Measurements from ENCODE around the gene GABARAP. TPM values are rescaled to one million over a fixed set of nuclear protein-coding genes. Genes with fewer than 3 reads are reported as not detected.

The GABARAP gene
- polyA plus RNA-seq, 1 donor from 2014 or later: 384 TPM

DNA sequence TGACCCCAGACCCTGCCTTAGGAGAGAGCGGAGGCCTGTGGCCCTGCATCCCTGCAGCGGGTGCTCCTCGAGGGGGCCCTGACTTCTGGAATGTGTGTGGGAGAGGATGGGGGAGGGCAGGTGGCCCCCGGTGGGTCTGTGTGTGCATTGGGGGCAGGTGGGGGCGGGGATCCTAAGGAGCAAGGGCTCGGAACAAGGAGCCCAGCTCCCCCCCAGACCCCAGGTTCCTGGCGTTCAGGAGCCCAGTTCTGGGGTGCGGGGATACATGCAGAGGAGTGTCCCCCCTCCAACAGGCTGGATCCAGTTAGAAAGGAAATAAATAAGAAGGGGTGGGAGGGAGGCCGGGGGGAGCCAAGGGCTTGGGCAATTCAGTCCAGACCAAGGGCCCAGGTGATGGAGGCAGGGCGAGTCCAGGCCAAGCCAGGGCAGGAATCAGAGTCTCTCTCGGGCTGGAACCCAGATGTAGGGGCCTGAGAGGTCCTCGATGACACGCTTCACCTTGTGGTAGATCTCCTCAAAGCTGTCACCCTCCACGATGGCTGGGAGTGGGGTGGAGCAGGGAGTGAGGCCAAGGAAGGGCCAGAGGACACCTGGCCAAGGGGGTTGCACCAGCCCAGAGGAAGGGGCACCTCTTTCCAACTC, 51.9 kb downstream of the GABARAP start:
- no peak overlapping the region for H3K9ac ChIP-seq (ENCODE audit: low read length)
- no peak overlapping the region for H3K27ac ChIP-seq (ENCODE audit: low read length)
- H3K79me2 ChIP-seq (replicated peaks; ENCODE audit: insufficient read depth, low read length): no peaks in the 10 kb centered on the region
- no peak for TF ChIP-seq MXI1 (conservative IDR thresholded peaks at IDR 0.05; ENCODE audit: poor library complexity, severe bottlenecking)
- no peak for TF ChIP-seq EZH2 (IDR thresholded peaks at IDR 0.05; ENCODE audit: borderline replicate concordance, insufficient read depth, low read length, poor library complexity, severe bottlenecking)
- TF ChIP-seq, protein P1, sequence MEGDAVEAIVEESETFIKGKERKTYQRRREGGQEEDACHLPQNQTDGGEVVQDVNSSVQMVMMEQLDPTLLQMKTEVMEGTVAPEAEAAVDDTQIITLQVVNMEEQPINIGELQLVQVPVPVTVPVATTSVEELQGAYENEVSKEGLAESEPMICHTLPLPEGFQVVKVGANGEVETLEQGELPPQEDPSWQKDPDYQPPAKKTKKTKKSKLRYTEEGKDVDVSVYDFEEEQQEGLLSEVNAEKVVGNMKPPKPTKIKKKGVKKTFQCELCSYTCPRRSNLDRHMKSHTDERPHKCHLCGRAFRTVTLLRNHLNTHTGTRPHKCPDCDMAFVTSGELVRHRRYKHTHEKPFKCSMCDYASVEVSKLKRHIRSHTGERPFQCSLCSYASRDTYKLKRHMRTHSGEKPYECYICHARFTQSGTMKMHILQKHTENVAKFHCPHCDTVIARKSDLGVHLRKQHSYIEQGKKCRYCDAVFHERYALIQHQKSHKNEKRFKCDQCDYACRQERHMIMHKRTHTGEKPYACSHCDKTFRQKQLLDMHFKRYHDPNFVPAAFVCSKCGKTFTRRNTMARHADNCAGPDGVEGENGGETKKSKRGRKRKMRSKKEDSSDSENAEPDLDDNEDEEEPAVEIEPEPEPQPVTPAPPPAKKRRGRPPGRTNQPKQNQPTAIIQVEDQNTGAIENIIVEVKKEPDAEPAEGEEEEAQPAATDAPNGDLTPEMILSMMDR (IDR thresholded peaks at IDR 0.05; ENCODE audit: poor library complexity, severe bottlenecking): no peak
- TF ChIP-seq EP300 (conservative IDR thresholded peaks at IDR 0.05; ENCODE audit: poor library complexity, severe bottlenecking): no peak
- no peak for TF ChIP-seq TAF1 (IDR thresholded peaks at IDR 0.05; ENCODE audit: low read depth)
- no peak for TF ChIP-seq RAD21 (conservative IDR thresholded peaks at IDR 0.05)
- TF ChIP-seq, protein P2, sequence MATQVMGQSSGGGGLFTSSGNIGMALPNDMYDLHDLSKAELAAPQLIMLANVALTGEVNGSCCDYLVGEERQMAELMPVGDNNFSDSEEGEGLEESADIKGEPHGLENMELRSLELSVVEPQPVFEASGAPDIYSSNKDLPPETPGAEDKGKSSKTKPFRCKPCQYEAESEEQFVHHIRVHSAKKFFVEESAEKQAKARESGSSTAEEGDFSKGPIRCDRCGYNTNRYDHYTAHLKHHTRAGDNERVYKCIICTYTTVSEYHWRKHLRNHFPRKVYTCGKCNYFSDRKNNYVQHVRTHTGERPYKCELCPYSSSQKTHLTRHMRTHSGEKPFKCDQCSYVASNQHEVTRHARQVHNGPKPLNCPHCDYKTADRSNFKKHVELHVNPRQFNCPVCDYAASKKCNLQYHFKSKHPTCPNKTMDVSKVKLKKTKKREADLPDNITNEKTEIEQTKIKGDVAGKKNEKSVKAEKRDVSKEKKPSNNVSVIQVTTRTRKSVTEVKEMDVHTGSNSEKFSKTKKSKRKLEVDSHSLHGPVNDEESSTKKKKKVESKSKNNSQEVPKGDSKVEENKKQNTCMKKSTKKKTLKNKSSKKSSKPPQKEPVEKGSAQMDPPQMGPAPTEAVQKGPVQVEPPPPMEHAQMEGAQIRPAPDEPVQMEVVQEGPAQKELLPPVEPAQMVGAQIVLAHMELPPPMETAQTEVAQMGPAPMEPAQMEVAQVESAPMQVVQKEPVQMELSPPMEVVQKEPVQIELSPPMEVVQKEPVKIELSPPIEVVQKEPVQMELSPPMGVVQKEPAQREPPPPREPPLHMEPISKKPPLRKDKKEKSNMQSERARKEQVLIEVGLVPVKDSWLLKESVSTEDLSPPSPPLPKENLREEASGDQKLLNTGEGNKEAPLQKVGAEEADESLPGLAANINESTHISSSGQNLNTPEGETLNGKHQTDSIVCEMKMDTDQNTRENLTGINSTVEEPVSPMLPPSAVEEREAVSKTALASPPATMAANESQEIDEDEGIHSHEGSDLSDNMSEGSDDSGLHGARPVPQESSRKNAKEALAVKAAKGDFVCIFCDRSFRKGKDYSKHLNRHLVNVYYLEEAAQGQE (IDR thresholded peaks at IDR 0.05; ENCODE audit: borderline replicate concordance): no peak
- TF ChIP-seq POLR2AphosphoS5 (IDR thresholded peaks at IDR 0.05): no peak
- no peak for TF ChIP-seq SMC3 (conservative IDR thresholded peaks at IDR 0.05; ENCODE audit: poor library complexity)
- no peak overlapping the region for H3K4me2 ChIP-seq (ENCODE audit: low read length)
- no peaks in the 10 kb centered on the region for H3F3A ChIP-seq (ENCODE audit: insufficient read depth, low read length, poor library complexity, severe bottlenecking)
- no peaks in the 10 kb centered on the region for H3K9me3 ChIP-seq (ENCODE audit: low read length)
- no peak overlapping the region for H3K4me3 ChIP-seq (ENCODE audit: low read length)
- no peaks in the 10 kb centered on the region for H3K9me2 ChIP-seq (ENCODE audit: insufficient read depth, low read length)
- H3K36me3 ChIP-seq (ENCODE audit: insufficient read depth, low read length): peaks cover 11% of the 10 kb centered on the region
- H4K20me1 ChIP-seq (ENCODE audit: insufficient read depth): no peaks in the 10 kb centered on the region
- no peaks in the 10 kb centered on the region for H3K27me3 ChIP-seq (ENCODE audit: insufficient read depth, low read depth, low read length)
- H2AFZ ChIP-seq (ENCODE audit: low read depth, low read length): no peak overlapping the region

Small RNA genes within 50 kb of the gene (small RNA-seq; reads per million reads assigned to genes)
- 0 reads per million in 3 experiments for gene AC120057.4
- gene MIR324: 505 to 700 (median 562) reads per million in 3 experiments
- 0 to 1.2 (median 0) reads per million in 3 experiments for gene RF00019

Other genes starting within 250 kb of the GABARAP start
- not detected in 2 replicates for gene ALOX12, start 246.4 kb downstream of the GABARAP start, polyA plus RNA-seq
- gene RNASEK, start 229.8 kb downstream of the GABARAP start, polyA plus RNA-seq: 122 and 136 TPM in 2 replicates
- not detected in 2 replicates for gene BCL6B, start 219.4 kb downstream of the GABARAP start, polyA plus RNA-seq
- gene SLC16A13, start 206.4 kb downstream of the GABARAP start, polyA plus RNA-seq: 0.90 TPM in 1 of 2 replicates, not detected in the other
- not detected in 2 replicates for gene SLC16A11, start 198.4 kb downstream of the GABARAP start, polyA plus RNA-seq
- not detected in 2 replicates for gene CLEC10A, start 162.2 kb downstream of the GABARAP start, polyA plus RNA-seq
- gene ASGR2, start 127.6 kb downstream of the GABARAP start, polyA plus RNA-seq: not detected in 2 replicates
- gene ASGR1, start 63.1 kb downstream of the GABARAP start, polyA plus RNA-seq: 75.6 and 80.2 TPM in 2 replicates
- 126 and 145 TPM in 2 replicates for gene DLG4, start 22.6 kb downstream of the GABARAP start, polyA plus RNA-seq
- 397 and 483 TPM in 2 replicates for gene ACADVL, start 22.5 kb downstream of the GABARAP start, polyA plus RNA-seq
- 41.1 and 59.2 TPM in 2 replicates for gene DVL2, start 7.9 kb downstream of the GABARAP start, polyA plus RNA-seq
- 55.7 and 60.3 TPM in 2 replicates for gene PHF23, start 3.0 kb downstream of the GABARAP start, polyA plus RNA-seq
- 37.3 and 39.4 TPM in 2 replicates for gene CTDNEP1, start 9.3 kb upstream of the GABARAP start, polyA plus RNA-seq
- 82.7 and 99.5 TPM in 2 replicates for gene ELP5, start 9.8 kb upstream of the GABARAP start, polyA plus RNA-seq
- gene CLDN7, start 20.0 kb upstream of the GABARAP start, polyA plus RNA-seq: 0.27 TPM in 1 of 2 replicates, not detected in the other
- gene SLC2A4, start 39.3 kb upstream of the GABARAP start, polyA plus RNA-seq: not detected in 2 replicates
- 1.8 and 2.1 TPM in 2 replicates for gene YBX2, start 52.2 kb upstream of the GABARAP start, polyA plus RNA-seq
- gene EIF5A, start 65.2 kb upstream of the GABARAP start, polyA plus RNA-seq: 164 and 178 TPM in 2 replicates
- gene GPS2, start 72.9 kb upstream of the GABARAP start, polyA plus RNA-seq: 108 and 116 TPM in 2 replicates
- 58.4 and 61.0 TPM in 2 replicates for gene NEURL4, start 86.9 kb upstream of the GABARAP start, polyA plus RNA-seq
- 0.66 and 9.2 TPM in 2 replicates for gene ACAP1, start 94.1 kb upstream of the GABARAP start, polyA plus RNA-seq
- 2.8 TPM in 2 replicates for gene KCTD11, start 109.7 kb upstream of the GABARAP start, polyA plus RNA-seq
- not detected in 2 replicates for gene TMEM95, start 112.7 kb upstream of the GABARAP start, polyA plus RNA-seq
- 0.83 and 1.5 TPM in 2 replicates for gene TNK1, start 138.6 kb upstream of the GABARAP start, polyA plus RNA-seq
- 15.9 and 25.2 TPM in 2 replicates for gene PLSCR3, start 152.1 kb upstream of the GABARAP start, polyA plus RNA-seq
- gene TMEM256, start 161.6 kb upstream of the GABARAP start, polyA plus RNA-seq: 158 and 161 TPM in 2 replicates
- gene NLGN2, start 165.4 kb upstream of the GABARAP start, polyA plus RNA-seq: 13.8 and 21.5 TPM in 2 replicates
- not detected in 2 replicates for gene SPEM1, start 177.9 kb upstream of the GABARAP start, polyA plus RNA-seq
- gene SPEM2, start 183.2 kb upstream of the GABARAP start, polyA plus RNA-seq: not detected in 2 replicates
- not detected in 2 replicates for gene SPEM3, start 186.4 kb upstream of the GABARAP start, polyA plus RNA-seq
- gene TMEM102, start 193.0 kb upstream of the GABARAP start, polyA plus RNA-seq: 0.14 TPM in 1 of 2 replicates, not detected in the other
- 15.8 and 16.4 TPM in 2 replicates for gene FGF11, start 197.1 kb upstream of the GABARAP start, polyA plus RNA-seq
- 17.9 and 18.2 TPM in 2 replicates for gene CHRNB1, start 202.6 kb upstream of the GABARAP start, polyA plus RNA-seq
- 8.0 and 9.2 TPM in 2 replicates for gene ZBTB4, start 237.2 kb upstream of the GABARAP start, polyA plus RNA-seq
- gene SLC35G6, start 239.0 kb upstream of the GABARAP start, polyA plus RNA-seq: not detected in 2 replicates
- gene POLR2A, start 241.9 kb upstream of the GABARAP start, polyA plus RNA-seq: 9.1 and 22.6 TPM in 2 replicates